ENCODE measurements around the gene CPT1B. TPM values are rescaled to one million over a fixed set of nuclear protein-coding genes. Genes with fewer than 3 reads are reported as not detected.
A peak's percentile ranks its signal among the peaks of the same experiment; 100 is the strongest.

The CPT1B gene
- polyA plus RNA-seq, 3 donors, result 0.18 to 66.9 TPM; not detected in 1

DNA sequence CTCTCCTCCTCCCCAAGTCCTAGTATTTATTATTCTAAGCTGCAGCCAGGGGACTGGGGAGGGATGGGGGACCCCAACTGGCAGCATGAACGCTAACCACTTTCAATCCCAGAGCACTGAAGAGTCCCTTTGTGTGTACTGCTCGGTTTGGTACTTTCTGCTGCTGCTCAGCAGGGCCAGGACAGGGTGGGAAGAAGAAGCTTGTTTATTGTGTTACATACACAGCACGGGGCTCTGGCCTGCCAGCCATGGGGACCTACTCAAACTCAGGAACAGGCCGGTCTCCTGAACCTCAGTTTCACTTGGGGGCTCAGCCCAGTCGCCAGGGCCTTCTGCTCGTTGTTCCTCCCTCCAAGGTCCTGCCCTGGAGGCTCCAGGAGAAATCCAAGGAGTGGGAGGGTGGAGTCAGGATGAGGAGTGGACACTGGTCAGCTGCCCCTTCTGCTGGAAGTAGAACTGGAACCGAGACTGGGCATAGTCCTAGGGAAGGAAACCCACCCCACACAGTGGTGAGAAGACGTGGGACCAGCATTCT lies 616 bp upstream of the CPT1B start:
- Mint-ChIP-seq H3K4me1 (peaks cover 39% of the 10 kb centered on the region), H3K27ac (no peak overlapping the region), H3K36me3 (peaks cover 38 to 55% of the 10 kb centered on the region in 2 donors), H3K4me3 (peak overlapping the region in 1 of 2 donors; percentile 60), H3K27me3 (ENCODE audit: low read depth in 3 of 3) (peaks cover 2 to 8% (median 7%) of the 10 kb centered on the region in 3 donors), H3K9me3 (no peaks in the 10 kb centered on the region)
- H2AFZ ChIP-seq (ENCODE audit: insufficient read depth, low read depth, low read length, poor library complexity, severe bottlenecking), result no peak overlapping the region
- H3K4me1 ChIP-seq (ENCODE audit: control insufficient read depth in 1 of 2, insufficient read depth in 2 of 2, low read length in 2 of 2), result peaks cover 28 to 43% of the 10 kb centered on the region in 2 donors
- intact Hi-C loops (cut with micrococcal nuclease), result loop anchor here in 1 of 2 donors (5.0 kb wide), 1 partner anchor 67 kb away; no protein-coding TSS in a partner anchor
- peaks cover 21% of the 10 kb centered on the region for H3K79me2 ChIP-seq (ENCODE audit: insufficient read depth, low read length)
- no peaks in the 10 kb centered on the region for H3K27me3 ChIP-seq (ENCODE audit: control insufficient read depth in 2 of 2, insufficient read depth in 2 of 2, low read length in 2 of 2)
- no peak for TF ChIP-seq CTCF (IDR thresholded peaks at IDR 0.05)
- DNase-seq, result peak in 1 of 3 donors; percentile 2
- no peaks in the 10 kb centered on the region for H3K9me3 ChIP-seq (replicated peaks in 1 of 2; ENCODE audit: control insufficient read depth in 1 of 2, insufficient read depth in 1 of 2, low read length in 2 of 2)
- 81% methylated on average over 7 of the region's 8 CpGs for WGBS (ENCODE audit: insufficient coverage)
- H3K4me2 ChIP-seq (replicated peaks; ENCODE audit: extremely low read depth, low read length, poor library complexity, severe bottlenecking), result no peak overlapping the region
- H4K20me1 ChIP-seq (ENCODE audit: insufficient read depth, low read length), result peaks cover 37% of the 10 kb centered on the region
- H3K9ac ChIP-seq (ENCODE audit: insufficient read depth, low read length, poor library complexity, severe bottlenecking), result no peak overlapping the region
- H3K27ac ChIP-seq (ENCODE audit: low read depth in 1 of 2, low read length in 2 of 2), result no peak overlapping the region
- no peak overlapping the region for H3K4me3 ChIP-seq (replicated peaks in 1 of 3; ENCODE audit: low read depth in 2 of 3, low read length in 3 of 3)
- peaks cover 0 to 44% of the 10 kb centered on the region in 2 donors for H3K36me3 ChIP-seq (replicated peaks in 1 of 2; ENCODE audit: control insufficient read depth in 1 of 2, insufficient read depth in 2 of 2, low read length in 2 of 2)

DNA sequence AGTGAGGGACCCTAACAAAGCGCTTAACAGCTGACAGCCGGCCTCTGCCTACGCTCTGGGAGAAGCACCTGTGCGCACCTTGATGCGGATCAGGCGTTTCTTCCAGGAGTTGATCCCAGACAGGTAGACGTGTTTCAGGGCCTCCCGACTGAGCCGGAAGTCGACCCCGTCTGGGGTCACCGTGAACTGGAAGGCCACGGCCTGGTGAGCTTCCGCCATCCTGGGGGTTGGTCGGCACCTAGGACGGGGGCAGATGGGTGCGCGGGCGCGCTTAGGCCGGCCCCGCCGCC lies 585 bp downstream of the CPT1B start:
- peaks cover 2 to 8% (median 7%) of the 10 kb centered on the region in 3 donors for H3K27me3 Mint-ChIP-seq (ENCODE audit: low read depth in 3 of 3)
- Histone ChIP-seq H3K27ac (ENCODE audit: low read depth in 1 of 2, low read length in 2 of 2) (no peak overlapping the region), H3K4me3 (replicated peaks in 1 of 3; ENCODE audit: low read depth in 2 of 3, low read length in 3 of 3) (no peak overlapping the region), H3K9me3 (replicated peaks in 1 of 2; ENCODE audit: control insufficient read depth in 1 of 2, insufficient read depth in 1 of 2, low read length in 2 of 2) (no peaks in the 10 kb centered on the region), H3K36me3 (replicated peaks in 1 of 2; ENCODE audit: control insufficient read depth in 1 of 2, insufficient read depth in 2 of 2, low read length in 2 of 2) (peaks cover 0 to 53% of the 10 kb centered on the region in 2 donors), H3K9ac (ENCODE audit: insufficient read depth, low read length, poor library complexity, severe bottlenecking) (no peak overlapping the region), H3K79me2 (ENCODE audit: insufficient read depth, low read length) (peaks cover 14% of the 10 kb centered on the region), H3K4me1 (ENCODE audit: control insufficient read depth in 1 of 2, insufficient read depth in 2 of 2, low read length in 2 of 2) (peaks cover 20 to 34% of the 10 kb centered on the region in 2 donors), H4K20me1 (ENCODE audit: insufficient read depth, low read length) (peaks cover 37% of the 10 kb centered on the region), H3K27me3 (ENCODE audit: control insufficient read depth in 2 of 2, insufficient read depth in 2 of 2, low read length in 2 of 2) (no peaks in the 10 kb centered on the region), H3K4me2 (replicated peaks; ENCODE audit: extremely low read depth, low read length, poor library complexity, severe bottlenecking) (no peak overlapping the region), H2AFZ (ENCODE audit: insufficient read depth, low read depth, low read length, poor library complexity, severe bottlenecking) (no peak overlapping the region)
- H3K4me3 Mint-ChIP-seq, result peak overlapping the region; percentile 4 to 35
- no peaks in the 10 kb centered on the region for H3K9me3 Mint-ChIP-seq
- DNase-seq, result peak in 1 of 3 donors; percentile 2
- H3K4me1 Mint-ChIP-seq, result peaks cover 32% of the 10 kb centered on the region
- TF ChIP-seq CTCF (IDR thresholded peaks at IDR 0.05), result no peak
- intact Hi-C loops (cut with micrococcal nuclease), result loop anchor here in 1 of 2 donors (5.0 kb wide), 1 partner anchor 65 kb away; no protein-coding TSS in a partner anchor
- WGBS (ENCODE audit: insufficient coverage), result 57% methylated on average over 23 of the region's 23 CpGs
- no peak overlapping the region for H3K27ac Mint-ChIP-seq
- H3K36me3 Mint-ChIP-seq, result peaks cover 40 to 63% of the 10 kb centered on the region in 2 donors

Measured in CD14-positive monocyte (primary cell).